HG02970 (cell line): ENCODE results near the gene AACS.
"Not testable (repeated sequence)": the region's sequence is repeated elsewhere in the genome, so short reads cannot be mapped to it uniquely, and the experiment has no call there.

Experiments
- ATAC-seq: cut with Tn5 transposase; IDR thresholded peaks from one replicate; pipeline ENCODE4 v1.9.1; 2021; ENCODE audit warnings: mild to moderate bottlenecking, moderate library complexity, moderate number of reproducible peaks; ENCODE audit not compliant: unreplicated experiment, low FRiP score

Gene AACS

DNA sequence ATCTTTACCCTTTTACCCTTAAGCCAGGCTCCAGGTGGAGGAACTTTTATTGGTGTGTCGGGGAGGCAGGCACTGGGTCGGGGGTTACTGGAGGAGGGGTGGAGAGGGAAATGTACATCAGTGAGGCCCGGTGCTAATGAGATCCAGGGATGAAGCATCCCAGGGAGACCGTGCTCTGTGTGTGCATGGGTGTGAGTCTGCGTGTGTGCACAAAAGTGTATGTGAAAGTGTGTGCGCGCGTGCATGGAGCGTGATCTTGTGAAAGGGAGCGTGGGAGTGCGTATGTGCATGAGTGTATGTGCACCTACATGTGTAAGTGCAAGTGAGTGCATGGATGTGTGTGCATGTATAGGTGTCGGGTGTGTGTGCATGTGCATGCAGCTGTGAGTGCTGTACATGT, 55.3 kb downstream of the AACS start:
- no peak for ATAC-seq

DNA sequence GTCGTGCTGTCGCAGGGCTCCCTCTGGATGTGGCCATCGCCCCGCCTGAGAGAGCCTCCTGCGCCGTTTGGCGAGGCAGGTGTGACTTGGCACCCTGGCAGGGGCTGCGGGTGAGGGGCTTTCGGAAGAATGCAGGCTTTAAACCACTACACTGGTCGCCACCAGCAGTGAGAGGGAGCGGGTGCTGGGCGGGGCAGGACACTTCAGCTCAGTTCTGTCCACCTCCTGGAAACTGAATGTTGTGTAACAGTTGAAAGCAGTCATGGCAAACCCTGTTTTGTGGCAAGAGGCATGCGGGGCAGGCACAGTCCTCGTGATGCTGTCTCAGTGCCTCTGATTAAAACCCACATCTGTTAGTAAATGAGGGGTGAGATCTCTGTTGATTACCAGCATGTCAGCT, 55.9 kb downstream of the AACS start:
- no peak for ATAC-seq

DNA sequence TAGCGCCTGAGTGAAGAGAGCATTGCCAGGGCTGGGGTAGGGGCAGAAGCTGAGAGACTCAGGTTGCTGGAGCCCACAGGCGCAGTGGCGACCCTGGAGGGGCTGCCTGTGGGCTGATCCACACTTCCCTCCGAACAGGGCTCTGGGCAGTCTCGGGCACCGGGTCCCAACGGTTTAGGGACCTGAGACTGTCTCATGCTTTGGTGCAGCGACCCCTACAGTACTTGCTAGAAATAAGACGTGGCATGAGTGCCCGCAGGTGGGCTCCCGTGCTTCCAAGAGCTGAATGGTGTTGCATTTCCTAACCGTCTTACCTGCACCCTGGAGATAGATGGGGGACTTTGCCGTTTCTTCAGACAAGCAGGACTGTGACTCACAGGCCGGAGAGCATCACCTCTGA, 57.4 kb downstream of the AACS start:
- ATAC-seq = no peak

DNA sequence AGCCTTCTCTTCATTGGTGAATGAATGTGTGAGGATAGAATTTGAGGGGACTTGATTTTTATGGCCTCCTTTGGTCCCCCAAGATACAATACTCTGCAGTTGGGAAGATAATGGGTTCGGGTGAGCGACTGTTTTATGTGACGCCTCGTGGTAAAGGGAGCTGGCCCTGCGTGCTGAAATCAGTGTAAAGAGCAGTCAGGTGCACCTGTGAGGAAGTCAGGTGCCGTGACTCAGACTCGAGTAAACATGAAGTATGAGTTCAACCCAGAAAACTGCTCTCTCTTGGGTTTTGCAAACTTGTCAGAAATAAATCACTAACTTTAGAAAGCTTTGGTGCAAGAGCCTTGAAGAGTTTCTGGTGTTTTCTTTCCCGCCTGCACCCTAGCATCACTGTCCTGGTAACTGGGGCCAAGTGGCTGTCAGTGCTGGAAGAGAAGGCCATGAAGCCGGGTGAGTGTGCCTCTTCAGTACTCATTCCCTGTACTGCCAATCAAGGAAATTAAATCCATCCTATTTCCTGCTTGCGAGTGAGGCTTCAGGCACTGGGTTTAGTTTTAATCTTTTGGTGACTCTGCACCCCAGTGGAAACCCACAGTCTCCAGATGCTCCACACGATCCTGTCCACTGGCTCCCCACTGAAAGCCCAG, 59.2 kb downstream of the AACS start:
- no peak for ATAC-seq

DNA sequence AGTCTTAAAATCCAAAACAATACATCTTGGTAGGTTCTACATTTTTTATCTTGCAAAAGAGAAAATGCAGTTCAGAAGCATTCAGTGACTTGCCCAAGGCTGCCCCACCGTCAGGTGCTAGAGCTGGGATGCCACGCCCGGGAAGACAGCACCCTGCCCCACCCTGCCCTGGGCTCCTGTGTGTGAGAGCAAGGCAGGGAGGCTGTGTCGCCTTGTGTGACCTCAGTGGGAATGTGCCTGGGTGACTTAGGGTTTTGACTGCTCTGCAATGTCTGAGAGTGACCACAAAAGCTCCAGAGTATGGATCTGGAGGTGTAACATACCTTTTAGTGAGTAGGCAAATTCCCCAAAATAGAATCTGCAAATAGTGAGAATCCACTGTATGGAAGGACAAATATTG, 60.0 kb downstream of the AACS start:
- ATAC-seq = no peak

DNA sequence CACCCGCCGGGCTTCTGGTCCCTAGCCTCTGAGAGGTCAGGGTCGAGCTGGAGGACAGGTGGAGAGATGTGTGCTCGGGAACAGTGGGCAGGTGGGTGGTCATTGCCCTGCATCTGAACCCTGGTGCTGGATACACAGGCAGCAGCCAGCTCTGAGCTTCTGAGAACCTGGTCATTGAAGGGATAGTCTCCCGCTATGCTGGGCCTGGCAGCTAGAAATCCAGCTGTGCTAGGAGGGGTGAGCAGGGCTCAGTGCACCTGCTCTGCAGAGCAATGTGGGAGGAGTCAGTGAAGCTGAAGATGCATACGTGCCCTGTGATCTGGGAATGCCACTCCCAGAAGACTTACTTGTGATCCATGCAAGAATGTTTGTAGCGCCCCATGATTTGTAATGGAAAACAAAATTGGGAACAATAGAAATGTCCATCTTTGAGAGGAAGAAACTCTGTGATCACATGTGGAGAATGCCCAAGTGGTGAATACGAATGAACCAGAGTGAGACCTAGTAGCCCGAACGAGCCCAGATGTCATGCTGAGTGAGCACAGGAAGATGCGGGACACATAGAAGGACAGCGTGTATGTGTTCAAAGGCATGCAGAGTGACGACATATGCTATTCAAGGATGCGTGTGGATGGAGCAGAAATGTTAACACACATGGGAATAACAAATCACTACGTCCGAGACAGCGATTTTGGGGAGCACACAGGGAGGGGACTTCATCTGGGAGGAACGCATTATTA, 63.4 kb downstream of the AACS start:
- ATAC-seq = no peak

DNA sequence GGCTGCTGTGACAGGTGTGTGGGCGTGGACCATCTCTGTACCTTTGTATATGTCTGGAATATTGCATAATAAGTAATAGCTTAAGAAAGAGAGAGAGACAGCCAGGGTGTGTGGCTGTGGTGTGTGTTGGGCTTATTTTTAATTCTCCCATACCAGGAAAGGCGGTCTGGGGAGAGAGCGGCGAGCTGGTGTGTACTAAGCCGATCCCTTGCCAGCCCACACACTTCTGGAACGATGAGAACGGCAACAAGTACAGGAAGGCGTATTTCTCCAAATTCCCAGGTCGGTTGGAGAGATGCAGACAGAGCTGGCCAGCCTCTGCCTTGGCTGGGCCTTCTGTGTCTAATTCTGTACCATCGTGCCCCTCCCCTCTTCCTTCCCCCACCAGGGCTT, 63.9 kb downstream of the AACS start:
- no peak for ATAC-seq

DNA sequence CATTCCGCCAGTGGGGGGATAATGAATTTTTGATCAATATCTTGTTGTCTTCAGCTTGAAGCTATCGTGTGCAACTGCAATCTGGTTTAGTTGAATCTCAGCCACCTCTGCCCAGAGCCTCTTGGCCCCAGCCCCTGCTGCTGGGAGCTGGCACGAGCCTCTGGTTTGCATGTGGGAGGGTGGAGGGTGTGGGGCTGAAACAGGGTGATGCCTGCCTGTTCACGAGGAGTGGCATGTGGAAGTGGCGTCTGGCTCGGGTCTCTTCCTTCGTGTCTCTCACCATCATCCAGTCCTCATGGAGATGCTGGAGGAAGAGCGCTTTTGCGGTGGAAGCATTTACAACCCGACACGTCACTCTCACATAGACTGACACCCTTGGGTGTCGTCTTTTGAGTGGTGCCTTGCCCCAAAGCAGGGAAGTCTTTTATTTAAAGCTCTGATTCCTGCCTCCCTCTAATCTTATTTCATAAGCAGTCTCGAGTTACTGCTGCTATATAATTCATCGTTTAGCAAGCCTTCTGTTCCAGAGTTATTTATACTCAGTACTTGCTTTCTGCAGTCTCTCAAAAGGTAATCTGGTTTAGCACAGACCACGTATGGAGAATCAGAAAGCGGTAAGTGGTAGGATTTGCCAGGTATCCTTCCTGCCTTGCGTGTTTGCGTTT, 64.5 kb downstream of the AACS start:
- ATAC-seq = no peak

DNA sequence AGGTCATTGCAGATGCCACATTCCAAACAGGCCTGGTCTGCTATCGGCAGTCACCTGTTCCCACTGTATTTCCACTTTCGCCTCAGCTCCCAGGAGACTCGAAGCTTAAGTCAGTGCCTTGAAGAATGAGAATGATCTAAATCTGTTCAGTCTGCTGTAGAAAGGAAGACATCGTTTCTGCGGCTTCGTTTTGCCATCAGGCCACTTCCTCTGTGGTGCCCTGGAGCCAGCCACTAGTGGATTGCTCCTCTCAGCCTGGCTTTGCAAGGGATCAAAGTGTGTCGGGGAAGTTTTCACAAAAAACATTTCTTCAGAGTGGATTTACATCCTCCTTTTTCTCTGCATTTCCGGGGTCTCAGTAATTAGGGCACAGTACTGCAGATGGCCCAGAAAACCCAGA, 66.7 kb downstream of the AACS start:
- no peak for ATAC-seq

DNA sequence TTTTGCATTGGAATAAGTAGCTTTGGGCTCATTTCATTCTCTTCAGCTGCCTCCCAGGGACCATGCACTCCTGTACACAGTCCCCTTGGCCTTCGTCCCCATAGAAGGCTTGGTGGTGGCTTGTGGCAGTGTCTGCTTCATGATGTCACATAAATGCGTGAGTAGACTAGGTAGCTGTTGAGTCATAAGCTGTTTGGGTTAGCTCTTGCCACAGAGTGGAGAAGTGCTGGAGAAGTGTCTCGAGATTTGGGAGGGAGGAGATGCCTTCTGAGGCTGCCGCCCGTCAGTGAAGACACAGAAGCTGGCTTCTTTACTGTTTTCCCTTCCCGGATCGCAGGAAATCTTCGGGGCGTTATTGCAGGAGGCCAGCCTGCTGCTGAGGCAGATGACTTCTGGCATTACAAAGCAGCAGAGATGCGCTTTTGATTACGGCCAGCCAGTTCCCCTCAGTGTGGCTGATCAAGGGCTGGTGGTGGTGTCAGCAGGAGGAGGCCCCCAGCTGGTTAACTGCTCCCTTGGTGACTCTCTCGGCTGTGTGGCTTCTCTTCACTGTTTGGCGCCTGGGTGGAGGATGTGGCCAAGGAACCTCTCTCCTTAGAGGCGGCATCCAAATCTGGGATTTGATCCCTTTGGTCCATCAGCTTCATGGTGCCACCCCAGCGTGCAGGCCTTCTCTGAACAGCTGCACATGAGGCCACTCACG, 67.6 kb downstream of the AACS start:
- no peak for ATAC-seq

DNA sequence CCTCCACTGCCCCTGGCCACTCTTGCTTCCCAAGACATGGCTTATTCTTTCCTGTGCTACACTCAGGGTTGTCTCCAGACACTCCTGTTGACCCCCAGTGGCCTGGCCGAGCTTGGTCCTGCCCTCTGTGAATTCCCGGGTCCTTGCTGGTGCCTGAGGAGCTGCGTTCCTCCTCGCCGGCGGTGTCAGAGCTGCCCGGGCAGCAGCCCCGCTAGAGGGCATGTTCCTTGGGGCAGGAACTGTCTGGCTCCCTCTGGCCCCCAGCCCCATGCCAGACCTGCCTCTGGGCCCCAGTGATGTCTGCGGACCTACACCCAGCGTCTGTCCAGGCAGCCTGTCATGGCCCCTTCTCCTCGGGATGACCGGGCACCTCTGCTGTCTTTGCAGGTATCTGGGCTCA, 68.4 kb downstream of the AACS start:
- no peak for ATAC-seq

DNA sequence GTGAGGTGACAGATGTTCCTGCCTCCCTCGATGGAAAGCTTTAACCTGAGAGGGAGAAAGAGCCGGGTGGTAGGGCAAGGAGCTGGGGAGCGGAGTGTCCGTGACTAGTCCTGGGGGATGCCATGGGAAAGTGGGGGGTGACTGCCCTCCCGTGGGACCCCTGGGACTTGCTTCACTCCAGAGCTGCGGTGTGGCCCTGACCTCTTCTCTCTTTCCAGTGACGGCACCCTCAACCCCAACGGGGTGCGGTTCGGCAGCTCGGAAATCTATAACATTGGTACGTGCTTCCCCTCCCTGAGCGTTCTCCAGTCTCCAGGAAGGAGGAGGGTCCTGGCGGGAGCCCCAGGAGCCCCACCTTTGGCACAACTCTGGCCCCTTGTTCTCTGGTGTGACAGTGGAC, 69.3 kb downstream of the AACS start:
- ATAC-seq = no peak

DNA sequence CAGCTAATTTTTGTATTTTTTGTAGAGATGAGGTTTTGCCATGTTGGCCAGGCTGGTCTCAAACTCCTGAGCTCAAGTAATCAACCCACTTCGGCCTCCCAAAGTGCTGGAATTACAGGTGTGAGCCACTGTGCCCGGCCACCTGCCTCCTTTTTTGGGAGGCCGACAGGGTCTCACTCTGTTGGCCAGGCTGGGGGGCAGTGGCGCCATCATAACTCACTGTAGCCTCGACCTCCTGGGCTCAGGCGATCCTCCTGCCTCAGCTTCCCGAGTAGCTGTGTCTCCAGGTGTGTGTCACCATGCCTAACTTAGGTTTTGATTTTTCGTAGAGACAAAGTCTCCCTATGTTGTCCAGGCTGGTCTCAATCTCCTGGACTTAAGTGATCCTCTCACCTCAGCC, 70.7 kb downstream of the AACS start:
- ATAC-seq = no peak

DNA sequence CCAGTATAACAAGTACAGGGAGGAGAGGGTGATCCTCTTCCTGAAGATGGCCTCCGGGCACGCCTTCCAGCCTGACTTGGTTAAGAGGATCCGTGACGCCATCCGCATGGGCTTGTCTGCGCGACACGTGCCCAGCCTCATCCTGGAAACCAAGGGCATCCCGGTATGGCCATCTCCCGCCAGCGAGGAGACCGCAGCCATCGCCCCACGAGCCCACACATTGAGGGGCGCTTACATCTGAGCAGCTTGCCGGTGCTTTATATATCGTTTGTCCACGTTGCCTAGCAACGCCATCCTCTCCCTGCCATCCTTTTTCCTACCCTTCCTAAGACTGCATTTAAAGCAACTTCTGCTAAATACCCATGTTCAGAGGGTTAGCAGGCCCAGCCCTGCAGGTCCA, 71.5 kb downstream of the AACS start:
- no peak for ATAC-seq

DNA sequence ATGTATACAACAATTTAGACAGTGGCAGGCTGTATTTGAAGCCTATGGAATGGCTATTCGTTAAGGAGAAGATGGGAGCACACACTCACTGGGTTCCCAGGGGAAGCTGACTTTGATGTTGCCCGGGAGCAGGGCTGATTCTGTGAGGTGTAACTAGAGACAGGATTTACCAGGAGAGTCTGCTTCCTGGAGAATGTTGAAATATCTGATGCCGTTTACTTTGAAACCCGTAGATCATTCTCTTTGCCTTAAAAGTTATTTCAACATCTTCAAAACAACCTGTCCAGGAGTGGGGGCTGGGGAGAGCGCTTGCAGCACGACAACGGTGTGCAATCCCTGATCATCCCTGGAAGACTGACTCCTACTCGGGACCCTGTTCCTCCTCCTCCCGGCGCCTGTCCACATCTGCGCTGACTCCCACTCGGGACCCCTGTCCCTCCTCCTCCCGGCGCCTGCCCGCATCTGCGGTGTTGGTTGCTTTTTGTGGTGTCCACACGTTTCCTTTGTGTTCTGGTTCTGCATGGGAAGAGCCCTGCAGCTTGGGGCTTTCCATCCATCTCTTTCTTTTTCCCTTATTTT, 72.6 kb downstream of the AACS start:
- no peak for ATAC-seq

DNA sequence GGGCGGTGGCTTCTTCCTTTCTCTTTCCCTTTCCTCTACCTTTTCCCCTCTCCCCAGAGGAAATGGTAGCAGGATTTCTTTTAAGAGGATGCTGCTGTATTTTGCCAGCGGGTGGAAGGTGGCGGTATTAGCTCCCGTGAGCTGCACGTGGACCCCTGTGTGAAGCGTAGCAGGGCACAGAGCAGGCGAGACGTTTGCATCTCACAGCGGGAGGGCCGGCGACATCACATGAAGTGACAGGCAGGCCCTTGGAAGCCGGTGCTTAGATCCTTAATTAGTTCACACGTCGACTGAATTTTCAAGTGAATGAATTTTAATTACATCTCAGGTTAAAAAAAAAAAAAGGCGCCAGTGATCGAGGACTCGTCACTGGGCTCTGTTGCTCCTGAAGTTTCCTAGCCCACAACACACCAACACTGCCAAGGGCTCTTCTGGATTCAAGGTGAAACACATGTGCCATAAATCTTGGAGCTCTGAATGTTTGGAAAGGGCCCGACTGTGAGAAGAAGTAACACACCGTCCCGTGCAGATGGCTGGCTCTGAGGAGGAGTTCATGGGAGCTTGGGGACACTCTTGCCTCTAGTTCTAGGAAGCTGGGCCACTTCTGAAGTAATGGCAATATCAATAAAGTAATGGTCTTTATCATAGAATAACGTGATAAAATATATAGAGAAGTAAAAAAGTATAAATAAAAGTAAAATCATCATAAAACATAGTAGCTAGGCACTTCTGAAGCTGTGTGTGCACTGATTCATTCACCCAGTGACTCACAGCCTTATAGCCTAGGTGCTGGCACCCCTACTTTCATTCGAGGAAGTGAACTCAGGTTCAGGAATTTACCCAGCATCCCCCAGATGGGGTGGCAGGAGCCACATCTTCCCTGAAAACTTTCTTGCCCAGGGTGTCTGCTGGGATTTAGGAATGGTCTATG, 75.3 kb downstream of the AACS start:
- ATAC-seq = no peak

DNA sequence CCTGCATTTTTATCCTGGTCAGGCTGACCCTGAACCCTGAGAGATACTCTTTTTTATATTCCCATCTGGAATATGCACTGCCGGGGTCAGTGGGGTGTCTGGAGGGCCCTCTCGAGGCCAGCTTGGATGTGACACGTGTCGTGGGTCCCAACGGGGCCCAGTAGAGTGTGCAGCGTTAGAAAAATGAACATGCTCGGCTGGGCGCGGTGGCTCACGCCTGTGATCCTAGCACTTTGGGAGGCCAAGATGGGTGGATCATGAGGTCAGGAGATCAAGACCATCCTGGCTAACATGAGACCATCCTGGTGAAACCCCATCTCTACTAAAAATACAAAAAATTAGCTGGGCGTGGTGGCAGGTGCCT, 76.0 kb downstream of the AACS start:
- not testable (repeated sequence) for ATAC-seq

DNA sequence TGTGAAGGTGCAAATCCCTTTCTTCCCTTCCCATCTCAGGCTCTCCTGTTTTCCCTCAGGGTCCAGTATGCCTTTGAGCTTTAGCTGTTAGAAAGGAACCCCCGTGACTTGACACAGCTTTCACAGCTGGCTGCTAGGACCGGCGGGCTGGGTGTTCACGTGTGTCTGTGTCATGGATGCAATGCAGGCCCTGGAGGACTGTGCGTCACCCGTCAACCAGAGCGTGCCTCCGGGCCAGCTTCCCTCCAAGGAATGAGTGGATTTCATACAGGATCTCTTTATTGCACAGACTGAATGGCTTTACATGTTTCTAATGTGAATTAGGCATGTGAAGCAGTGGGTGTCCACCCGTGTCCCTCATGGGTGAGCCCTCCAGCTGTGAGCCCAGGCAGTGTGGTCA, 77.4 kb downstream of the AACS start:
- no peak for ATAC-seq

DNA sequence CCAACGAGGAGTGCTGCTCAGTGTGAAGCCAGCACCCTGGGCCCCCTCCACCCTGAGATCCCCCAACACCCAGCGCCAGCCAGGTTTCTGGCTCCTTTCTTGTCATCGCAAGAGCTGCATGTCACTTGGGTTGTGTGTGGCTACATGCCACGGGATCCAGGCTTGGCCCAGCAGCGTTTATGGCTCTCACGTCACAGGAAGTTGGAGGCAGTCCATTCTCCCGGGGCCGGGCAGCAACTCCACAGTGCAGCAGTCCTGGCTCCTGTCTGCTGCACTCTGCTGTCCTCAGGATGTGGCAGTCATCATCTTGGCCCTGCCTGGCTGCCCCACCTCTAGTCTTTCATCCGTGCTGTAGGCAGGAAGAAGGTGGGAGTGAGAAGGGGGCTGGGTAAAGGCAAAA, 78.3 kb downstream of the AACS start:
- no peak for ATAC-seq

DNA sequence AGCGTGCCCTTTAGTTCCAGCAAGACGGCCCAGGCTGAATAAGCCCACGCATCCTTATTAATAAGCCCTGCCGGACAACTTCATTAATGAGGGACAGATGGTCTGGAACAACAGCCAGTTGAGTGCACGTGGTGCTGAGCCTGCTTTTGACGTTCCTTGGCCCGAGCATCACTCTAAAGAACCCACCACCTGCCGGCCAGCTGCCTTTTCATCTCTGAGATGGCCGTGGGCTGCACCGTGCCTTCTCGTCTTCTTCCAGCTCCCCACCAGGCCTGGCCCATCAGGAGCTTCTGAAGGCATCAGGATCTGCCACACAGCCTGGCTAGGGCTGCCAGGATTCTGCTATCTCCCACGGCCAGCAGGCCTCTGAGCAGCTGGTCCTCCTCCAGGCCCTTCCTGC, 80.0 kb downstream of the AACS start:
- no peak for ATAC-seq
